ENCODE data around the gene WAS.

GRCh38 chrX:48714573-48714972 lies 31.0 kb downstream of the WAS start:
- no peak for TF ChIP-seq CTCF (conservative IDR thresholded peaks at IDR 0.05)
- TF ChIP-seq ZFX (IDR thresholded peaks at IDR 0.05): no peak
